GM18861 (cell line): Measurements from ENCODE around the gene RPL35A.
"Not testable (repeated sequence)": the region's sequence is repeated elsewhere in the genome, so short reads cannot be mapped to it uniquely, and the experiment has no call there.

Experiments used
- ATAC-seq: cut with Tn5 transposase; IDR thresholded peaks from one replicate; pipeline ENCODE4 v1.9.1; 2021; ENCODE audit not compliant: unreplicated experiment

RPL35A gene

DNA sequence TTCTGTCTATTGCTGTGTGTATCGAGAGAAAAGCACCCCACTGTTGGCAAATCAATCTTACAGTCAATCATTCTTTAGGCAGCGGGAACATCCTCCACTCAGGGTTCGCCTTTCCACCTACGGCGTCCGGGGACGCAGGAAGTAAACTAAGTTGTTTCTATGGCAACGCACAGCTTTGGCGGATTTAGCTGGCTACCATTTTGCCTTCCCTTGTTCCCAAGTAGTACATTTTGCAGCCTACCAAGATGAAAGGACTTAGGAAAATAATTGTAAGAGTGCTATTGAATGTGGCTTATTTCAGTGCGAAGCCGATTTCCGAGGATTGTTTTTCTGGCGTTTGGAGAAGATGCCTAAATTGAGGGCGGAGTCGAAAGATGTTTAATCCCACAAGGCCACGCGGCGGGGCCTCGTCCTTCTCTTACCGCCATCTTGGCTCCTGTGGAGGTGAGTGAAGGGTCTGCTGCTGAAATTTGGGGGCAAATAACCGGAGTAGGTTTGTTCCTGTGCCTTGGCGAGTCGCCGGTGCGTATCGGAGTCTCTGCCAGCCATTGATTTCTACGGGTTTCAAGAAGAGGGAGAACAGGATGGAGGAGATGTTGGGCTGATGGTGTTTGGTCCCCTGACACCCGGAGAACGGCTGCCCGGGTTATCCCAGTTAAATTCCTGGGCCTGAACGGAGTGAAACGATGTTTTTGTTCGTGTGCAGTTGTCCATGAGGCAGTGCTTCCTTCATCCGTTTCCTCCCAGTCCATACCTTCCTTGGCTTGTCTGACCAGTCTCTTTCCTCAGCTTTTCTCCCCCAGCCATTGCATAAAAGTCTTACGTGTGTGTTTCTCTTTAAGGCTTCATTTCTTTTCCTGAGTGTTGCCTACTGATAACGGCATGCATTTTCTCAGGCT, at the start of gene RPL35A:
TSS of gene RPL35A (plus strand) at position 413 of the 899 bp plus-strand sequence. CDS start 778 bp downstream, outside the sequence.
- peak; percentile 88 for ATAC-seq

DNA sequence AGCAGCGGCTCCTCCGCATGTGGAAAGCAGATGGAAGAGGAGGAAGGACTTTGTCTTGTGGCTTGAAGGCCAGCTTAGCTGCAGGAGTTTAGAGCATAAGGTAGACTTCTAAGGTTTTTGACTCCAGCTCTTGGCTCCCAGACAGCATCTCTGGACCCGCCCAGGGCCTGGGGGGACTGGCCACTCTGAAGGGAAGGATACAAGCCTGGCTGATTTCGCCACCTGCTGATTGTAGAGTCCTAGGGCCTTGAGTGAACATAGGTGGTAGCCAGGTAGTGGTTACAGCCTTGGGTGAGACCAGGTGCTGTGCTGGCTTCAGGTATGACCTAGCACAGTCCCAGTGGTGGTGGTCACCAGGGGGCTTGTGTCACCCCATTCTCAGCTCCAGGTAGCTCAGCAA, 48.4 kb upstream of the RPL35A start:
- ATAC-seq = no peak

DNA sequence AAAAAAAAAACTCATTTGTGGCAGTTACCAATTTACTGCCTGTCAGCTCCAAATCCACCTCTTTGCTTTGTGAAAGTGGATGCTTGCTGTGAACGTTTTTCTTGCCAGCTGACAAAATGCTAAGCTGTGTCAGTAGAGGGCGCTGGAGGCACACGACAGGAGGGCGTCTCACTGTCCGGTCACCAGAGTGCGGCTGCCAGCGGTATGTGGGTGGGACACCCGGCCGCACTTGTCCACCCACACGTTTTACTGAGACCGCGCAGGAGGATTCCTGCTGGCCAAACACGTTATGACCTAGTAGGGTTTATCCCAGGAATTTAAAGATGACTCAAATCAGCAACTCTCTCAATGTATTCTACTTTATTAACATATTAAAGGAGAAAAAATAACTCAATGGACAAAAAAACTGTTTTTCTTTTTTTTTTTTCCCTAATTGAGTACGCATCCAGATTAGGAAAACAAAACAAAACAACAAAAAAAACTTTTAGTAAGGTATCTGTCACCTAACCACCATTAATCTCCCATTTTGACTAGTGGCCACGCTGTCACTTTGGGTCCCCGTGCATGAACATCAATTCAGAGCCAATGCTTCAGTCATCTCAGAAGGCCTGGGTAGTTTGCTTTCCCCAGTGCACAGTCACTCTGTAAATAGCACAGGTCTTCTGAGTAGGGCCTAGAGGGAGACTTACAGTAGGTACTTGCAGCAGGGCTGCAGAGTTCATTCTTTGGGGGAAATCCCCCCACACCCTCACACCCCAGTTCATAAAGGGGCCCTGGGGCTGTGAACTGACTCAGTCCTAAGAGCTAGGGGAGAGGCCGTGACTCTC, 43.8 kb upstream of the RPL35A start:
- ATAC-seq = peak; percentile 69

DNA sequence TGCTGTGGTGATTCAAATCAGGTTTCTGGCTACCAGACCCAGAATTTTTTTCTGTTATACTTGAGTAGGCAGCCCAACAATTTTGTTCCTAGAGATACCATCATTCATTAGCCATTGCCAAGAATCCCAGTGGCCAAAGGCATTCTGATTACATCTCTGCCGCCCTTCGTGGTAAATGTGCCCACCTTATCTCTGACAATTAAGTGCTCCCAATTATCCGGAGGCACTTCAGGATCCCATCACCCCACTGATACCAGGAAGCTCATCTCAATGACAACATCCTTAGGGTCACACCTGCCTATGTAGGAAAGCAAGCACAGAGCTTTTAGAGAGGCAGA, 43.2 kb upstream of the RPL35A start:
- ATAC-seq = no peak

DNA sequence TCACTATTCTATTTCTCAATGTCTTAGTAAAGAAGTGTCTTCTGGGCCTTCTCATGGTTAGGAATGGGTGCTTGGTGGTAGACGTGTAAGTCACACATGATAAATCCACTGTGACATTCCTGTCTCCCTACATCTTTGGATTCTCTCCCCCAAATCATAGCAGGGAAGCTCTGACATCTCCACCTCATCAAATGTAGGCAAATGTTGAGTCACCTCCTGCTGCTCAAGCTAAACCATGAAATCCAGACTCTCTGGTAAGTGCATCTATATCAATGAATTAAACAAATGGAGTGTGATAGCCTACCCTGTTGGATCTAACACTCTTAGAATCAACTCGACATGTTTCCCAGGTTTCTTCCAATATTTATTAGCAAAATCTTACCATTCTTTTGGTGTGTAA, 42.8 kb upstream of the RPL35A start:
- no peak for ATAC-seq

DNA sequence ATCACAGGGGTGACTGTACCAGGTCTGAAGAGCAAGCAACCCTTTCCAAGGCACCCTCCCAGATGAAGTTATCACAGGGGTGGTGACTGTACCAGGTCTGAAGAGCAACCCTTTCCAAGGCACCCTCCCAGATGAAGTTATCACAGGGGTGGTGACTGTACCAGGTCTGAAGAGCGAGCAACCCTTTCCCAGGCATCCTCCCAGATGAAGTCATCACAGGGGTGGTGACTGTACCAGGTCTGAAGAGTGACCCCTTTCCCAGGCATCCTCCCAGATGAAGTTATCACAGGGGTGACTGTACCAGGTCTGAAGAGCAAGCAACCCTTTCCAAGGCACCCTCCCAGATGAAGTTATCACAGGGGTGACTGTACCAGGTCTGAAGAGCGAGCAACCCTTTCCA, 41.4 kb upstream of the RPL35A start:
- not testable (repeated sequence) for ATAC-seq

DNA sequence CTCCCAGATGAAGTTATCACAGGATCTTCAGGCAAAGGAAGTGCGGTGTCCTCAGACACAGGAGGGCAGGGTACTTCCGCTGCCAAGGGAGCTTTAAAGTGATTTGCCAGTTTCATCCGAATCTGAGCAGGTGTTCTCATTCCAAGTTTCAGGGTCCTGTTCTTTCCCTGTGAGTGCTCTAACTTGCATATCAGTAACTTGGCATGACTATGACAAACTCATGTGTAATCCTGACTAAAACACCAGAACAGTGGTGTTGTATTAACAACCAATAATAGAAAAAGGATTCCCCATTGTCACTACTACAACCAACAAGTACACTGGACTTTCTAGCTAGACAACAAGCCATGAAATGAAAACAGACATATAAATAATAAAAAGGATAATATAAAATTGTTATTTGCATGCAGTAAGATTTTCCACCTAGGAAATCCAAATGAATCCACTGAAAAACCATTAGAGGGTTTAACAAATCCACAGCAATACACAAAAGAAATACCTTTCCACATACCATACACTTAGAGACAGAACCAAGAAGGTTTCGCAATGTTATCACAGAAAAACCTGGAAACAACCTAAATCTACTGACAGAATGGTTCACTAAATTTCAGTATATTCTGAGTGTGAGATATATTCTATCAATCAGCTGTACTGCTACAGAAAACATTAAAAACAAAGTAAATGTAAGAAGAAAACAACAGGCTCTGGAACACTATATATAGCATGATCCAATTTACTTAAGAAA, 40.9 kb upstream of the RPL35A start:
- ATAC-seq = no peak

DNA sequence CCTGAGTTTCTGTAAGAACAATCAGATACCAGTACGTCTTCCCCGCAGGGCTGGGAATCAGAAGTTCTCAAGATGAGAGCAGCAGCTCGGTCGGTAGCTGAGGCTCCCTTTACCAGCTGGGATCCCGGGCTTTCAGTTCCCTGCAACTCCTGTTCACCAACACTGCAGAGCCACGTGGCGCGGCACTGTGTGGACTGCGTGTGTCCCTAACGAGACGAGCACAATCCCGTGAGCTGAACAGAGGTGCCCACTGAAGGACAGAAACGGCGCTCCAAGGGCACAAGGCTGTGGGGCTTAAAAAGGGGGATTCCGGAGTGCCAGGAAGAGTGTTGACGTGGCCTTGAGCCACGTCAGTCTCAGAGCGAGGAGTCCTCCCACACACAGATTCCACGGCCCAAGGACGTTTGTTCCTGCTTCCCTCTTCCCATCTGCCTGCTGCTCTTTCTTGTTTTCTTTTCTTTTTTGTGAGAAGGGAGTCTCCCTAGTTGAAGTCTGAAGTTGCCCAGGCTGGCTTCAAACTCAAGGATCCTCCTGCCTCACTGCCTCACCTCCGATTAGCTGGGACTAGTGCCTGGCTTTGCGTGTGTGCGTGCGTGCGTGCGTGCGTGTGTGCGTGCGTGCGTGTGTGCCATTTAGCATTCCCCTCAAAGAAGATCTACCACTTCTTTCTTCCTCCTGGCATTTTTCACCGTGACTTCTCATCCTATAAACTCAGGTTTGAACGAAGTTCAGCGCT, 37.1 kb upstream of the RPL35A start:
- no peak for ATAC-seq

DNA sequence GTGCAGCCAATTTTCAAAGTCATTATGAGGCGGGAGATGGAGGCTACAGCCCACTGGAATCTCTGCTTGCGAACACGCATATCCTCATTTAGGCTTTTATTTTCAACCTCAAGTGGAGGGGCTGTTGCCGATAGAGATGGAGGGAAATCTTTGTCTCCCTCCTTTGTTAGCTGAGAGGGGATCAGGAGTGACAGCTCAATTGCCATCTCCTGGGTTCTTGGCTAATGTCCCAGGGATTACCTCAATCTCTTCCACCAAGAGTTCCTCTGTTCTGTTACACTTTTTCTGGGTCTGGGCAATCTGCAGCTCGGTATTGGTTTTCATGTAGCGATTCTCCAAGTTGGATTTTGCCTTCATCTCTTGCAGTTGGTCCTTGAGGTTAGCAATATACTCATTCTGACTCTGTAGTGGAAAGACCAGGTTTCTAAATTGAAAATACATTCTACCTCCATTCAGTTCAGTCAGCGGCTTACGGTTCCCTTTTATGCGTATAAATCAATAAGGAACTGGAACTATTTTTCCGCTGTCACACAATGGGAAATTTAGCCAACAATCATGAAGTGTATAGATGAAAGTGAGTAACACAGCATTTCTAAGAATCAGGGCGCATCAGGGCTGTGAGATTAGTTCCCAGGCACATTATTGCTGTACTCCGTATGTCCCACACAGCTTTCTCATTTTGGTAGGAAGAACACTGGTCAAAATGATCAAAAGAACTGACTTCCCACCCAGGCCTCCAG, 36.2 kb upstream of the RPL35A start:
- ATAC-seq = no peak

DNA sequence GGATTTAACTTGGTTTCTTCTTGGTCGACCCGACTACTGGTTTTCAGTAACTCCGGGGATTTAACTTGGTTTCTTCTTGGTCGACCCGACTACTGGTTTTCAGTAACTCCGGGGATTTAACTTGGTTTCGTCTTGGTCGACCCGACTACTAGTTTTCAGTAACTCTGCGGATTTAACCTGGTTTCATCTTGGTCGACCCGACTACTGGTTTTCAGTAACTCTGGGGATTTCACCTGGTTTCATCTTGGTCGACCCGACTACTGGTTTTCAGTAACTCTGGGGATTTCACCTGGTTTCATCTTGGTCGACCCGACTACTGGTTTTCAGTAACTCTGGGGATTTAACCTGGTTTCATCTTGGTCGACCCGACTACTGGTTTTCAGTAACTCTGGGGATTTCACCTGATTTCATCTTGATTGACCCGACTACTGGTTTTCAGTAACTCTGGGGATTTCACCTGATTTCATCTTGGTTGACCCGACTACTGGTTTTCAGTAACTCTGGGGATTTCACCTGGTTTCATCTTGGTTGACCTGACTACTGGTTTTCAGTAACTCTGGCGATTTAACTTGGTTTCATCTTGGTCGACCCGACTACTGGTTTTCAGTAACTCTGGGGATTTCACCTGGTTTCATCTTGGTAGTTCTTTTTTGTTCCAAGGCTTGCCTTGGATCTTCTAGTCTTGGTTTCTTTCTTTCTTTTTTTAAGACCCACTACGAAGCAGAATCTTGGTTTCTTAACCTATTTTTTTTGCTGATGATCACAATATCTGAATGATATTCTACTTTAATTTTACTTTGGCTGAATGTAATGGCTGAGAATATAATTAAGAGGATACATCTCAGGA, 28.3 kb upstream of the RPL35A start:
- ATAC-seq = not testable (repeated sequence)

DNA sequence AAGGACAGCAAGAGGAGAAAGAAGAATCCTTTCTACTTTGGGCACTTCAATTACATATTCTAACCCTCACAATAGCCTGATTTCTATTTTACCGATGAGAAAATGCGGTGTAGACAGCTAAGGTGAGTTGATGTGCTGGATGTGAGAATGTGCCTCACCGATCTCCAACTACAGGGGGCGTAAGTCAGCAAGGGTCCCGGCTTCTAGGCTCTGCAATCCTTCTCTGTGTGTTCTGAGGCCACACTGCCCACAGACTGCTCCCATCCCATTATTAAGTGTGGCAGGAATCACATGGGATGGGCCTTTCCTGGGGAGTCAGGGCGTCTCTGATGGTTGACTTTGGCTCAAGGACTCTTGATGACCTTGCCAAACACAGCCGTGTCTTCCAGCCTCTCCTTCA, 23.6 kb upstream of the RPL35A start:
- ATAC-seq = no peak

DNA sequence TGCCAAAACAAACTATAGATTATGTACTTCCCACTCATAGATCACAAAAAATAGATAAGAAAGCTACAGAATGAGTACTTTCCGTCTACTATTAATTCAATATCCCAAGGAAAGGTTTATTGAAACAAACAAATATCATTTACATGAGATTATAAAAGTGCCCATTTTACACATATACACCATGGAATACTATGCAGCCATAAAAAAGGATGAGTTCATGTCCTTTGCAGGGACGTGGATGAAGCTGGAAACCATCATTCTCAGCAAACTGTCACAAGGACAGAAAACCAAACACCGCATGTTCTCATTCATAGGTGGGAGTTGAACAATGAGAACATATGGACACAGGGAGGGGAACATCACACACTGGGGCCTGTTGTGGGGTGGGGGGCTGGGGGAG, 22.4 kb upstream of the RPL35A start:
- ATAC-seq = not testable (repeated sequence)

DNA sequence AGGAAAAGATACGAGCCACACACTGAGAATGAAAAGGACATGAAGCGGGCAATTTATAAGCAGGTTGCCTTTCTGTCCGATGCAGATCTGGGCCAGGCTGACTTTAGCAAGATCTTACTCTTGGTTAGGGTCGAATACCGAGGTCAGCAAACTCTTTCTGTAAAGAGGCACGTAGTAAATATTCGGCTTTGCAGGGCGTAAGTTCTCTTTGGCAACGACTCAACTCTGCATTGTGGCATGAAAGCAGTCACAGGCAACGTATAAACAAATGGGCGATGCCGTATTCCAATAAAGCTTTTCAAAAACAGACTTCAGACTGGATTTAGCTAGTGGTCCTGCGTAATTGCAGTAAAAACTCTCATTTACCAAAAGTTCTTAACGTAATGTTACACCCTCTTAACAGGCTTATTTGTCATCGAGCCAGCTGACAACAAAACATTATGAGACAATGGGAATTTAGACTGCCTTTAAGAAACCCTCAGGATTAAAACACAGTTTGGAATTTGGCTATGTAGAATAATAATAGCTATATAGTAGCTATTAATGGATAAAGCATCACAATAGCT, 13.1 kb upstream of the RPL35A start:
- no peak for ATAC-seq

DNA sequence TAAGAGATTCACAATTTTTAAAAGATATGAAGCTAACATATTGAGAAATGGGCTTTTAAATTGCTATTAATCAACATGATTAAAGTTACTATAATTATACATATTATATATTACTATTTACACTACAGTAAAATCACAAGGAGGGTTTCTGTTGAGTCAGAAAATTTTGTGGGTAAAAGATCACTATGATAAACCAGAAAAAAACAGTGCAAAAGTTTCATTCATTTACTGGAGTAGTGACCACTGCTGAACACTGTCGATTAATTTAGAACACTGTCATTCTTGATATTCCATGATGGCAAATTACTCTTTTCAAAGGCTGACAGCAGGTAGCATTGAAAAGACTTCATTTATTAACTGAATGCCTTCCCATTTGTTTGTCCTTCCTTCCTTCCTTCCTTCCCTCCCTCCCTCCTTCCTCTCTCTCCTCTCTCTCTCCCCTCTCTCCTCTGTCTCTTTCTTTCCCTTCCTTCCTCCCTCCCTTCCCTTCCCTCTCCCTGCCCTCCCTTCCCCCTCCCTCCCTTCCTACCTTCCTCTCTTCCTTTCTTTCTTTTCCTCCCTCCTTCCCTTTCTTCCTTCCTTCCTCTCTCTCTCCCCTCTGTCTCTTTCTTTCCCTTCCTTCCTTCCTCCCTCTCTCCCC, 9.1 kb upstream of the RPL35A start:
- ATAC-seq = no peak

DNA sequence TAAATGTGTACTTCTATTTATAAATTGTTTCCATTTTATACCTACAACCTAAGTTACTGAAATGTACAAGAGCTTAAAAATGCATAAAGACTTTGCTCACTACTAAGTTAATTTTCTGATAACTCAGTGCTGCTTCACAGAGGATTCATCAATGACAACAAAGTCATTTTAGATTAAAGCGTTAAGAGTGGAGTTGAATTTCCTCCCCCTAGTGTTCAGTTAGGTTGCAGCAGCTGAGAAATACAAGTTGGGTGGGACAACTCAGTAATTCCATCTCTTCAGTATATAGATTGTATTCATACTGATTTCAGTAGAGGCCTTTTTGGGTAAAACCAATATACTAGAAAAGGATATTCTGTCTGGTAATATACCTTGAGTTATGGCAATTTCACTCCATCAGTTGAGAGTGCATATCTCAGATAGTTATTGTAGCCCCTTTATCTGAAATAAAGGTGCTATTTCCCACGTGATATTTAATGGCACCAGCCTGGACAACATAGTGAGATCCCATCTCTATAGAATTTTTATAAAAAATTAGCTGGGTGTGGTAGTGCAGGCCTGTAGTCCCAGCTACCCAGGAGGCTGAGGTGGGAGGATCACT, 6.9 kb upstream of the RPL35A start:
- no peak for ATAC-seq

DNA sequence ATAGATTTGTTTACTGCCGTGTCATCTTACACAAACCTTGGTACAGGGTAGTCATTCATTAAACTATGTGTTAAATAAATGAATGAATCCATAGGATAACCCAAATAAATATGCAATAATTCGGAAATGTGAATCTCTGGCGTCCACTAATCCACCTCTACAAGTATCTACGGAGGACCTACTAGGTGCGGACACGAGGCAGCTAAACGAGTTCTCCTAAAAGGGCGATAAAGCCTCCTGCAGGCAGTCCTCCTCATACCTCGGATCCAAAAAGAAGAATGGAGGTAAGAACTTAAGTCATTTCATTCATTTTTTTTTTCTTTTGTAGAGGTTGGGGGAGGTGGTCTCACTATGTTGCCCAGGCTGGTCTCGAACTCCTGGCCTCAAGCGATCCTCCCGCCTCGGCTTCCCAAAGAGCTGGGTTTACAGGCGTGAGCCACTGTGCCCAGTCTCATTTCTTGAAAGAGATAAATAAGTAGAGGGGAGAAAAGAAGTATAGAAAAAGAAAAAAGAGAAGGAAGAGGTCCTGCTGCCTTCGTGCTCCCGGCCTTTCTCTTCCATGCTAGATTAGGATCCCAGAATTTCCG, 706 bp upstream of the RPL35A start:
- no peak for ATAC-seq

DNA sequence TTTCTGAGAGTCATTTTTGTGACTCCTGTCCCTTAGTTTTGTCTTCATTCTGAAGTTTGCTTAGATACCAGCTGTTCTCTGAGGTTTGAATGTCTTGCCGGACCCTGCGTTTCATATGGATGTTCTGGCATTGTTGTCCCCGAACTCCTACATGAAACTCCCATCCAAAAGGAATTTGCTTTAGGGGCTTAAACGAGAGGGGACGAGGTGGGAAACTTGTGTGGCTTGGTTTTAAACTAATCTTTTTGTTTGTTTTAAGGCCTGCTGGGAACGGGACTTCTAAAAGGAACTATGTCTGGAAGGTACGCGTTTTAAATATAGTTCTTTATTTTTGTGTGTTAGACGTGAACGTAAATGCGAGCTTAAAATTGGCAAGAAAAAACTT, 679 bp downstream of the RPL35A start:
- ATAC-seq = no peak
